Fibroblast of lung (primary cell): ENCODE measurements around the gene NCF4. TPM values are rescaled to one million over a fixed set of nuclear protein-coding genes. Genes with fewer than 3 reads are reported as not detected.

Experiments
- DNase-seq, 2 donors: peaks; one replicate each; pipeline versions ENCODE4 v3.0.0 to v3.0.0-alpha.2; 2010; ENCODE audit warnings: low read depth in 2 of 2
- H2AFZ ChIP-seq: 2 replicates; pipeline ENCODE4 v1.5.1; 2012; ENCODE audit warnings: low read length, control low read depth, inconsistent platforms
- H3K27ac ChIP-seq: 2 replicates; pipeline ENCODE4 v1.5.1; 2011; ENCODE audit warnings: low read length, control low read depth; ENCODE audit not compliant: insufficient read depth
- H3K27me3 ChIP-seq: 2 replicates; pipeline ENCODE4 v1.5.1; 2011; ENCODE audit warnings: mild to moderate bottlenecking, low read length; ENCODE audit not compliant: control insufficient read depth, insufficient read depth
- H3K36me3 ChIP-seq: 2 replicates; pipeline ENCODE4 v1.5.1; 2011; ENCODE audit warnings: low read length; ENCODE audit not compliant: control insufficient read depth, insufficient read depth
- H3K4me1 ChIP-seq: 2 replicates; pipeline ENCODE4 v1.5.1; 2011; ENCODE audit warnings: low read length; ENCODE audit not compliant: control insufficient read depth, insufficient read depth; ENCODE audit errors: extremely low read depth
- H3K4me2 ChIP-seq: 2 replicates; pipeline ENCODE4 v1.5.1; 2011; ENCODE audit warnings: low read length, control low read depth; ENCODE audit not compliant: insufficient read depth; ENCODE audit errors: extremely low read depth
- H3K4me3 ChIP-seq, 4 experiments: fragments of 200-600 bp in 1 of 4; sonication (generic) in 1 of 4; replicated peaks in 1 of 4; 2 replicates each; pipeline ENCODE4 v1.5.1; 2011 to 2016; ENCODE audit warnings: low read length in 4 of 4, low read depth in 3 of 4, mild to moderate bottlenecking in 3 of 4, control low read depth in 2 of 4, inconsistent platforms in 1 of 4, mixed read lengths in 1 of 4; ENCODE audit not compliant: insufficient read depth in 1 of 4; ENCODE audit errors: control extremely low read depth in 1 of 4
- H3K79me2 ChIP-seq: 2 replicates; pipeline ENCODE4 v1.5.1; 2012; ENCODE audit warnings: mild to moderate bottlenecking, low read length, inconsistent platforms; ENCODE audit not compliant: control insufficient read depth, insufficient read depth
- H3K9ac ChIP-seq: 2 replicates; pipeline ENCODE4 v1.5.1; 2011; ENCODE audit warnings: mild to moderate bottlenecking, low read length, control low read depth; ENCODE audit not compliant: insufficient read depth
- H3K9me3 ChIP-seq: 2 replicates; pipeline ENCODE4 v1.5.1; 2012; ENCODE audit warnings: low read depth, low read length; ENCODE audit not compliant: control insufficient read depth, insufficient read depth
- H4K20me1 ChIP-seq: 2 replicates; pipeline ENCODE4 v1.5.1; 2011; ENCODE audit warnings: low read length; ENCODE audit not compliant: control insufficient read depth, insufficient read depth; ENCODE audit errors: extremely low read depth
- CTCF ChIP-seq, 2 donors: IDR thresholded peaks in 1 of 2; conservative IDR thresholded peaks in 1 of 2; 1 replicate in 1 of 2; 2 replicates in 1 of 2; pipeline ENCODE4 v1.5.1; 2011 to 2012; ENCODE audit warnings: low read length in 2 of 2, control low read depth in 1 of 2, inconsistent platforms in 1 of 2, low read depth in 1 of 2, mild to moderate bottlenecking in 1 of 2
- EZH2 ChIP-seq: IDR thresholded peaks from 2 replicates; pipeline ENCODE4 v1.5.1; 2012; ENCODE audit warnings: low read length, control low read depth, mild to moderate bottlenecking; ENCODE audit errors: missing control alignments
- polyA plus RNA-seq, 2 donors: library from polyadenylated mRNA; depleted of rRNA in 1 of 2; stranded (reverse) in 1 of 2; unstranded in 1 of 2; fragments of >200 nt; gene quantifications; 2 replicates each; pipeline ENCODE4 v1.2.1, GENCODE V29; 2011 to 2012; ENCODE audit warnings: missing spikeins in 1 of 2
- total RNA-seq: library from RNA; depleted of rRNA; stranded (reverse); fragments of >200 nt; gene quantifications from 2 replicates; pipeline ENCODE4 v1.2.1, GENCODE V29; 2014

The NCF4 gene
- total and polyA plus RNA-seq, 2 donors (not counting 1 experiment from before 2014, with no cell fraction given) = not detected

- H2AFZ ChIP-seq = no peak overlapping the region
- no peaks in the 10 kb centered on the region for H3K27me3 ChIP-seq
- DNase-seq = no peak
- TF ChIP-seq CTCF (conservative IDR thresholded peaks at IDR 0.05 in 1 of 2, IDR thresholded peaks at IDR 0.05 in 1 of 2; ENCODE audit: low read depth in 1 of 2, low read length in 2 of 2) = no peak
- no peak for TF ChIP-seq EZH2
- no peaks in the 10 kb centered on the region for H4K20me1 ChIP-seq
- no peaks in the 10 kb centered on the region for H3K79me2 ChIP-seq
- no peak overlapping the region for H3K9ac ChIP-seq
- no peak overlapping the region for H3K4me3 ChIP-seq
- no peak overlapping the region for H3K27ac ChIP-seq
- H3K4me2 ChIP-seq = no peak overlapping the region
- H3K36me3 ChIP-seq = no peaks in the 10 kb centered on the region
- H3K4me1 ChIP-seq = no peaks in the 10 kb centered on the region
- no peaks in the 10 kb centered on the region for H3K9me3 ChIP-seq
Measured at GRCh38 chr22:36871669-36872081, 10.9 kb downstream of the NCF4 start.

DNA sequence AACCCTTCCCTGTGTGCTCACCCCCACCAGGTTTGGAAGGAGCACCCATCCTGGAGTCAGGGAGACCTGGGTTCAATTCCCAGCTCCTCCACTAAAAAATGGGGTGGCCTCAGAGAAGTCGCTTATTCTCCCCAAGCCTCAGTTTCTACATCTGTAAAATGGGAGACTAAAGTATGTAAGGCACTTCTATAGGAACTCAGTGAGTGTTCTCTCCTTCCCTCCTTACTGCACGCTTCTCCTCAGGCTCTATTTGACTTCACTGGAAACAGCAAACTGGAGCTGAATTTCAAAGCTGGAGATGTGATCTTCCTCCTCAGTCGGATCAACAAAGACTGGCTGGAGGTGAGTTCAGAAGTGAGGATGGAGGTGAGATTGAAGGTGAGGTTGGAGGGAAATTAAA is 11.3 kb downstream of the NCF4 start:
- H3K36me3 ChIP-seq = no peaks in the 10 kb centered on the region
- H2AFZ ChIP-seq = no peak overlapping the region
- no peak overlapping the region for H3K4me3 ChIP-seq
- no peaks in the 10 kb centered on the region for H3K79me2 ChIP-seq
- H3K9me3 ChIP-seq = no peaks in the 10 kb centered on the region
- no peaks in the 10 kb centered on the region for H4K20me1 ChIP-seq
- no peak for TF ChIP-seq EZH2
- no peak for TF ChIP-seq CTCF (conservative IDR thresholded peaks at IDR 0.05 in 1 of 2, IDR thresholded peaks at IDR 0.05 in 1 of 2; ENCODE audit: low read depth in 1 of 2, low read length in 2 of 2)
- H3K27ac ChIP-seq = no peak overlapping the region
- H3K27me3 ChIP-seq = no peaks in the 10 kb centered on the region
- DNase-seq = no peak
- H3K4me2 ChIP-seq = no peak overlapping the region
- H3K9ac ChIP-seq = no peak overlapping the region
- no peaks in the 10 kb centered on the region for H3K4me1 ChIP-seq

DNA sequence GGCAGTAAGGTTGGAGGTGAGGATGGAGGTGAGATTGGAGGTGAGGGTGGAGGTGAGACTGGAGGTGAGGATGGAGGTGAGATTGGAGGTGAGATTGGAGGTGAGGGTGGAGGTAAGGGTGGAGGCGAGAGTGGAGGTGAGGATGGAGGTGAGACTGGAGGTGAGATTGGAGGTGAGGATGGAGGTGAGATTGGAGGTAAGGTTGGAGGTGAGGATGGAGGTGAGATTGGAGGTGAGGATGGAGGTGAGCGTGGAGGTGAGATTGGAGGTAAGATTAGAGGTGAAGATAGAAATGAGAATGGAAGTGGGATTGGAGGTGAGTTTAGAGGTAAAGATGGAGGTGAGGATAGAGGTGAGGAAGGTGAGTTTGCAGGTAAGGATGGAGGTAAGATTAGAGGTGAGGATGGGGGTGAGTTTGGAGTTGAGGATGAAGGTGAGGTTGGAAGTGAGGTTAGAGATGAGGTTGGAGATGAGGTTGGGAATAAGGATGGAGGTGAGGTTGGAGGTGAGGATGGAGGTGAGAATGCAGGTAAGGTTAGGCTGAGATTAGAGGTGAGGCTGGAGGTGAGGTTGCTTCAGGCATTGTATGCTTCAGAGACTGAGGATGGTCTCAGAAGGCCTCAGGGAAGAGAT is 12.2 kb downstream of the NCF4 start:
- no peak for TF ChIP-seq CTCF (conservative IDR thresholded peaks at IDR 0.05 in 1 of 2, IDR thresholded peaks at IDR 0.05 in 1 of 2; ENCODE audit: low read depth in 1 of 2, low read length in 2 of 2)
- no peak for TF ChIP-seq EZH2
- no peak for DNase-seq
- Histone ChIP-seq H4K20me1 (no peaks in the 10 kb centered on the region), H3K4me2 (no peak overlapping the region), H3K9ac (no peak overlapping the region), H3K9me3 (no peaks in the 10 kb centered on the region), H3K36me3 (no peaks in the 10 kb centered on the region), H3K27ac (no peak overlapping the region), H3K27me3 (no peaks in the 10 kb centered on the region), H3K4me1 (no peaks in the 10 kb centered on the region), H3K79me2 (no peaks in the 10 kb centered on the region), H3K4me3 (no peak overlapping the region), H2AFZ (no peak overlapping the region)
